Cardiac fibroblast (primary cell): ENCODE data around the gene LMBRD1.
"Not testable (repeated sequence)": the region's sequence is repeated elsewhere in the genome, so short reads cannot be mapped to it uniquely, and the experiment has no call there.

ENCODE experiments used
- DNase-seq, 2 donors: peaks; one replicate each; pipeline versions ENCODE4 v3.0.0 to v3.0.0-alpha.2; 2010; ENCODE audit warnings: low read depth in 2 of 2
- H3K4me3 ChIP-seq, 2 donors: replicated peaks in 1 of 2; 1 replicate in 1 of 2; 2 replicates in 1 of 2; pipeline ENCODE4 v1.5.1; 2011; ENCODE audit warnings: low read depth in 2 of 2, low read length in 2 of 2, mild to moderate bottlenecking in 2 of 2, moderate library complexity in 1 of 2
- CTCF ChIP-seq: IDR thresholded peaks from one replicate; pipeline ENCODE4 v1.5.1; 2011; ENCODE audit warnings: low read depth, mild to moderate bottlenecking, low read length, inconsistent platforms

Gene LMBRD1

GRCh38 chr6:69827276-69827893 lies 30.6 kb upstream of the LMBRD1 start:
- no peak overlapping the region for H3K4me3 ChIP-seq
- no peak for TF ChIP-seq CTCF
- peak; percentile 67 to 83 for DNase-seq

GRCh38 chr6:69825904-69826303 lies 29.1 kb upstream of the LMBRD1 start:
- TF ChIP-seq CTCF: no peak
- H3K4me3 ChIP-seq: no peak overlapping the region
- DNase-seq: peak; percentile 80 to 91

GRCh38 chr6:69824355-69824754 lies 27.5 kb upstream of the LMBRD1 start:
- H3K4me3 ChIP-seq, DNase-seq: not testable (repeated sequence)

- no peak for DNase-seq
- no peak for TF ChIP-seq CTCF
These were observed 23.6 kb upstream of the LMBRD1 start for GRCh38 chr6:69820438-69820837.

GRCh38 chr6:69820018-69820417 lies 23.2 kb upstream of the LMBRD1 start:
- DNase-seq: no peak
- H3K4me3 ChIP-seq: no peak overlapping the region
- TF ChIP-seq CTCF: no peak

More at GRCh38 chr6:69820438-69820837, 23.6 kb upstream of the LMBRD1 start:
- no peak overlapping the region for H3K4me3 ChIP-seq

- DNase-seq: no peak
- no peak for TF ChIP-seq CTCF
- H3K4me3 ChIP-seq: no peak overlapping the region
These were observed 22.3 kb upstream of the LMBRD1 start for GRCh38 chr6:69819138-69819537.

GRCh38 chr6:69818223-69818930 lies 21.6 kb upstream of the LMBRD1 start:
- no peak for TF ChIP-seq CTCF
- no peak overlapping the region for H3K4me3 ChIP-seq
- no peak for DNase-seq
